K562 (cell line): ENCODE data around the gene ALDOB. TPM values are rescaled to one million over a fixed set of nuclear protein-coding genes. Genes with fewer than 3 reads are reported as not detected.

ENCODE experiments used
- ATAC-seq: fragments of 200-7000 bp; cut with Tn5 transposase; 3 replicates; pipeline ENCODE4 v1.9.1; 2020; ENCODE audit warnings: moderate library complexity
- BruUV-seq: library from RNA; stranded (reverse); fragments of 400-500 nt; replicated peaks from 2 replicates; lab custom pipeline; 2021; lab: Mats Ljungman, UMichigan
- CTCF ChIA-PET: fragments of 300-600 bp; formaldehyde crosslinking; extraction: SDS; loops from one replicate; lab custom pipeline; 2021; ENCODE audit warnings: low intra/inter-chr PET ratio; lab: Yijun Ruan, JAX
- POLR2A ChIA-PET: fragments of 300-600, 350-650 bp; sonication (Branson Sonifier 250); formaldehyde crosslinking; extraction: SDS; loops from one replicate; lab custom pipeline; 2021; ENCODE audit warnings: antibody characterized with exemption, inconsistent platforms; lab: Yijun Ruan, JAX
- DNase-seq, 4 experiments: peaks; one replicate each; pipeline versions ENCODE4 v3.0.0 to v3.0.0-alpha.2; 2011 to 2018; ENCODE audit warnings: low spot score in 3 of 4, mixed read lengths in 3 of 4; ENCODE audit errors: extremely low read depth in 1 of 4
- FAIRE-seq: peaks from 2 replicates; lab custom pipeline; 2011; peaks lifted over from hg19 to GRCh38; lab: Jason Lieb, UNC
- H2AFZ ChIP-seq: 2 replicates; pipeline ENCODE4 v1.6.0; 2011; ENCODE audit warnings: low read depth, low read length, control low read depth, inconsistent platforms
- H3K27ac ChIP-seq: fragments of 200-600 bp; 3 replicates; pipeline ENCODE4 v1.8.0; 2011; ENCODE audit warnings: low read depth, mild to moderate bottlenecking, control low read depth, inconsistent platforms, low read length, moderate library complexity, mixed read lengths; ENCODE audit errors: extremely low read depth
- H3K27me3 ChIP-seq, 2 experiments: fragments of 300-600 bp in 1 of 2; 2 replicates in 1 of 2; 3 replicates in 1 of 2; pipeline versions ENCODE4 v1.6.0 to v1.8.0; 2011; ENCODE audit warnings: inconsistent platforms in 2 of 2, low read length in 2 of 2, mild to moderate bottlenecking in 1 of 2, mixed read lengths in 1 of 2, moderate library complexity in 1 of 2; ENCODE audit not compliant: control insufficient read depth in 2 of 2, insufficient read depth in 2 of 2
- H3K36me3 ChIP-seq: fragments of 300-600 bp; 3 replicates; pipeline ENCODE4 v1.8.0; 2011; ENCODE audit warnings: mild to moderate bottlenecking, low read length, inconsistent platforms; ENCODE audit not compliant: control insufficient read depth, insufficient read depth
- H3K4me1 ChIP-seq, 2 experiments: fragments of 200-600 bp in 1 of 2; replicated peaks in 1 of 2; 2 replicates in 1 of 2; 3 replicates in 1 of 2; pipeline versions ENCODE4 v1.5.1 to v1.8.0; 2011; ENCODE audit warnings: inconsistent platforms in 2 of 2, low read length in 2 of 2, mild to moderate bottlenecking in 1 of 2, mixed read lengths in 1 of 2, moderate library complexity in 1 of 2; ENCODE audit not compliant: control insufficient read depth in 2 of 2, insufficient read depth in 2 of 2
- H3K4me2 ChIP-seq: 2 replicates; pipeline ENCODE4 v1.6.1; 2011; ENCODE audit warnings: low read length, control low read depth, inconsistent platforms, mixed read lengths; ENCODE audit not compliant: insufficient read depth
- H3K4me3 ChIP-seq: fragments of 200-600 bp; sonication (generic), shearing (Covaris generic); 2 replicates; pipeline ENCODE4 v1.5.1; 2016; ENCODE audit warnings: control low read depth, inconsistent platforms
- H3K79me2 ChIP-seq: fragments of 200-600 bp; 3 replicates; pipeline ENCODE4 v1.8.0; 2011; ENCODE audit warnings: low read length, inconsistent platforms; ENCODE audit not compliant: control insufficient read depth, insufficient read depth
- H3K9ac ChIP-seq, 2 experiments: 2 replicates each; pipeline versions ENCODE4 v1.6.0 to v1.6.1; 2011; ENCODE audit warnings: low read depth in 2 of 2, low read length in 2 of 2, control low read depth in 1 of 2, inconsistent platforms in 1 of 2, mild to moderate bottlenecking in 1 of 2, mixed read lengths in 1 of 2; ENCODE audit not compliant: insufficient read depth in 1 of 2
- H3K9me1 ChIP-seq: one replicate; pipeline ENCODE4 v1.6.0; 2011; ENCODE audit warnings: inconsistent platforms, mild to moderate bottlenecking, low read length, moderate library complexity; ENCODE audit not compliant: control insufficient read depth, insufficient read depth
- H3K9me3 ChIP-seq: replicated peaks from 2 replicates; pipeline ENCODE4 v1.5.1; 2011; ENCODE audit warnings: low read depth, low read length, inconsistent platforms; ENCODE audit not compliant: control insufficient read depth, insufficient read depth
- H4K20me1 ChIP-seq: replicated peaks from 2 replicates; pipeline ENCODE4 v1.6.1; 2011; ENCODE audit warnings: low read length, inconsistent platforms, mixed read lengths; ENCODE audit not compliant: control insufficient read depth, insufficient read depth
- LARP7 ChIP-seq: fragments of 450-650 bp; IDR thresholded peaks from 2 replicates; pipeline ENCODE4 v1.6.1; 2016
- ZNF23 ChIP-seq: fragments of 250-450 bp; sonication (Bioruptor Pico); IDR thresholded peaks from 2 replicates; pipeline ENCODE4 v1.4.0; 2020; ENCODE audit warnings: mild to moderate bottlenecking
- WGBS: fragments of 100-300 bp; shearing (Covaris generic); methylation state at CpG from one replicate; pipeline ENCODE4 v1.1.6; 2016; ENCODE audit warnings: low coverage, mixed read lengths; ENCODE audit not compliant: insufficient coverage; ENCODE audit errors: missing lambda C conversion rate; 5-methylcytosine and 5-hydroxymethylcytosine counted together
- in situ Hi-C: fragments of 300-500 bp; cut with MboI; formaldehyde crosslinking; loops from 4 replicates; pipeline ENCODE4 v1.15.0; 2018; ENCODE audit warnings: inconsistent platforms, mixed read lengths
- intact Hi-C: fragments of 100-400 bp; cut with micrococcal nuclease; formaldehyde crosslinking; loops from 2 replicates; pipeline ENCODE4 v1.14.2; 2022
- polyA plus RNA-seq, 8 experiments: library from polyadenylated mRNA; depleted of rRNA in 4 of 8; stranded (reverse) in 5 of 8; unstranded in 3 of 8; fragments of >200 nt; fragmentation: Nextera tagmentation in 2 of 8; fragmentation: Illumina TruSeq in 1 of 8; extraction: Ambion mirVana in 2 of 8; extraction: Trizol in 1 of 8; gene quantifications; 2 replicates each; pipeline versions ENCODE4 v1.2.1 to v1.2.3, GENCODE V29; 2011 to 2014; ENCODE audit warnings: inconsistent platforms in 1 of 8, missing spikeins in 1 of 8
- total RNA-seq, 7 experiments: library from RNA; depleted of rRNA in 6 of 7; stranded (reverse); fragments of >200 nt in 6 of 7; fragmentation: Illumina TruSeq in 2 of 7; extraction: Trizol in 2 of 7; gene quantifications; 2 replicates each; pipeline versions ENCODE4 v1.2.1 to v1.2.3, GENCODE V29; 2011 to 2021; ENCODE audit warnings: low replicate concordance in 1 of 7
- TF ChIP-seq, protein P1 (sequence below): fragments of 250-450 bp; sonication (Bioruptor Pico); IDR thresholded peaks from 2 replicates; pipeline ENCODE4 v1.5.0; 2022; ENCODE audit warnings: mild to moderate bottlenecking
- TF ChIP-seq, protein P2 (sequence below): fragments of 450-650 bp; formaldehyde crosslinking; IDR thresholded peaks from 2 replicates; pipeline ENCODE4 v1.4.0; 2022; ENCODE audit warnings: missing genetic modification characterization

Gene ALDOB
- total and polyA plus RNA-seq, 9 of the 15 experiments (the other 6 are each of a cell fraction or from before 2014, with no cell fraction given), result 0.80 TPM; not detected in 8

DNA sequence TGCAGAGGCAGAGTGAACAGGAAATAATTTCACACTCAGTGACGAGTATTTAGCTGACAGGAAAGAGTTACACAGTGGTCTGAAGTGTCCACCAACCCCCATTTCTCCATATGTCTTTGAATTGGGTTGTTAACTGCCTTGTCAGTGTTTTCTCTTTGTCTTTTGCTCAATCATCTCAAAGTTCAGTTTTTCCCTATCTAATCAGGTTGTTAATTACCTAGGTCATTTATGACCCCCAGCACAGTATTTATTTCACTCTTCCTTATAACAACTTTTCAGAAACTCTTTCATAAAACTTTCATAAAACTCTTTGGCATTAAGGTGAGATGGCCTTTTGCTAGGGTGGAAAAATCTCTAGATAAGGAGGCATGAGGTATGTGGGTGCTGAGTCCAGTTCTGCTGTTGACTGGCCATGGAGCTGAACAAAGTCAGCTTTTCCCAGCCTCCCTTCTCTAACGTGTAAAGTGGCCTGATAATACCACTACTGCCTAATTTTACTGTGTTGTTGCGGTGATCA lies 5.2 kb upstream of the ALDOB start:
- CTCF ChIA-PET, result no interaction called here
- H2AFZ ChIP-seq, result no peak overlapping the region
- DNase-seq (no peak), FAIRE-seq (no peak), ATAC-seq (no peak)
- H3K36me3 ChIP-seq, result no peaks in the 10 kb centered on the region
- H3K4me3 ChIP-seq, result no peak overlapping the region
- 7% methylated on average over 3 of the region's 3 CpGs for WGBS
- H3K9ac ChIP-seq, result no peak overlapping the region
- no peaks in the 10 kb centered on the region for H3K4me1 ChIP-seq
- H3K9me3 ChIP-seq, result no peaks in the 10 kb centered on the region
- BruUV-seq, result no TSS peak
- no peak overlapping the region for H3K4me2 ChIP-seq
- H3K27me3 ChIP-seq, result peaks cover 3 to 8% of the 10 kb centered on the region in 2 experiments; a peak in 3 of 5 replicates
- H3K27ac ChIP-seq, result no peak overlapping the region
- H4K20me1 ChIP-seq, result no peaks in the 10 kb centered on the region
- no peaks in the 10 kb centered on the region for H3K79me2 ChIP-seq
- in situ Hi-C loops, result no loop called here
- intact Hi-C loops, result no loop called here
- POLR2A ChIA-PET, result no interaction called here
- H3K9me1 ChIP-seq, result no peaks in the 10 kb centered on the region
- TF ChIP-seq LARP7, result no peak
- no peak for TF ChIP-seq ZNF23 (CRISPR knock-in tag)
- TF ChIP-seq, protein P1, sequence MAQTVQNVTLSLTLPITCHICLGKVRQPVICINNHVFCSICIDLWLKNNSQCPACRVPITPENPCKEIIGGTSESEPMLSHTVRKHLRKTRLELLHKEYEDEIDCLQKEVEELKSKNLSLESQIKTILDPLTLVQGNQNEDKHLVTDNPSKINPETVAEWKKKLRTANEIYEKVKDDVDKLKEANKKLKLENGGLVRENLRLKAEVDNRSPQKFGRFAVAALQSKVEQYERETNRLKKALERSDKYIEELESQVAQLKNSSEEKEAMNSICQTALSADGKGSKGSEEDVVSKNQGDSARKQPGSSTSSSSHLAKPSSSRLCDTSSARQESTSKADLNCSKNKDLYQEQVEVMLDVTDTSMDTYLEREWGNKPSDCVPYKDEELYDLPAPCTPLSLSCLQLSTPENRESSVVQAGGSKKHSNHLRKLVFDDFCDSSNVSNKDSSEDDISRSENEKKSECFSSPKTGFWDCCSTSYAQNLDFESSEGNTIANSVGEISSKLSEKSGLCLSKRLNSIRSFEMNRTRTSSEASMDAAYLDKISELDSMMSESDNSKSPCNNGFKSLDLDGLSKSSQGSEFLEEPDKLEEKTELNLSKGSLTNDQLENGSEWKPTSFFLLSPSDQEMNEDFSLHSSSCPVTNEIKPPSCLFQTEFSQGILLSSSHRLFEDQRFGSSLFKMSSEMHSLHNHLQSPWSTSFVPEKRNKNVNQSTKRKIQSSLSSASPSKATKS (CRISPR knock-in tag), result no peak
- TF ChIP-seq, protein P2, sequence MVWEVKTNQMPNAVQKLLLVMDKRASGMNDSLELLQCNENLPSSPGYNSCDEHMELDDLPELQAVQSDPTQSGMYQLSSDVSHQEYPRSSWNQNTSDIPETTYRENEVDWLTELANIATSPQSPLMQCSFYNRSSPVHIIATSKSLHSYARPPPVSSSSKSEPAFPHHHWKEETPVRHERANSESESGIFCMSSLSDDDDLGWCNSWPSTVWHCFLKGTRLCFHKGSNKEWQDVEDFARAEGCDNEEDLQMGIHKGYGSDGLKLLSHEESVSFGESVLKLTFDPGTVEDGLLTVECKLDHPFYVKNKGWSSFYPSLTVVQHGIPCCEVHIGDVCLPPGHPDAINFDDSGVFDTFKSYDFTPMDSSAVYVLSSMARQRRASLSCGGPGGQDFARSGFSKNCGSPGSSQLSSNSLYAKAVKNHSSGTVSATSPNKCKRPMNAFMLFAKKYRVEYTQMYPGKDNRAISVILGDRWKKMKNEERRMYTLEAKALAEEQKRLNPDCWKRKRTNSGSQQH (CRISPR knock-in tag), result no peak
- TF ChIP-seq, all 486 proteins: peak for 0
